Activated CD8-positive, alpha-beta T cell treated with anti-CD3 and anti-CD28 coated beads, Interleukin-2, amount 10 ng/mL, durations not matched to agents 7 days and 5 days (primary cell): Measurements from ENCODE around the gene SUGP1. TPM values are rescaled to one million over a fixed set of nuclear protein-coding genes. Genes with fewer than 3 reads are reported as not detected.

Source experiments
- ATAC-seq: fragments of 150-1000 bp; cut with Tn5 transposase; one replicate; pipeline ENCODE4 v1.10.0; 2021; ENCODE audit warnings: moderate library complexity
- CTCF ChIA-PET: fragments of 350-600 bp; sonication (Branson Sonifier 250); formaldehyde crosslinking; loops from one replicate; lab custom pipeline; 2021; ENCODE audit warnings: antibody characterized with exemption; lab: Charles Lee
- POLR2A ChIA-PET: fragments of 350-600 bp; sonication (Branson Sonifier 250); formaldehyde crosslinking; loops from one replicate; lab custom pipeline; 2021; ENCODE audit warnings: antibody characterized with exemption; lab: Charles Lee
- DNase-seq: peaks from one replicate; pipeline ENCODE4 v3.0.0-alpha.2; 2020
- H3K27ac Mint-ChIP-seq: one replicate; pipeline ENCODE4 v1.8.0; 2021; ENCODE audit warnings: mild to moderate bottlenecking, mixed read lengths
- H3K27me3 Mint-ChIP-seq: one replicate; pipeline ENCODE4 v1.8.0; 2021; ENCODE audit warnings: low read depth, mixed read lengths
- H3K36me3 Mint-ChIP-seq: one replicate; pipeline ENCODE4 v1.8.0; 2021; ENCODE audit warnings: low read depth, mixed read lengths
- H3K4me1 Mint-ChIP-seq: one replicate; pipeline ENCODE4 v1.8.0; 2021; ENCODE audit warnings: low read depth, mixed read lengths
- H3K4me3 Mint-ChIP-seq: one replicate; pipeline ENCODE4 v1.8.0; 2021; ENCODE audit warnings: mild to moderate bottlenecking, mixed read lengths
- H3K9me3 Mint-ChIP-seq: one replicate; pipeline ENCODE4 v1.8.0; 2022; ENCODE audit warnings: mixed read lengths; ENCODE audit not compliant: insufficient read depth
- total RNA-seq, 2 experiments: library from RNA; stranded (reverse); gene quantifications; one replicate each; pipeline ENCODE4 v1.2.3, GENCODE V29; 2021

The SUGP1 gene
- 10 to 100 TPM; 58.9 to 60.9 TPM for total RNA-seq

GRCh38 chr19:19320361-19321140 lies at the start of gene SUGP1, which contains the start of gene MAU2:
Gene SUGP1, minus strand, starts transcription at chr19:19320509. Its CDS starts 13 bp downstream, at chr19:19320496.
Gene MAU2, plus strand, starts transcription at chr19:19320829. Its CDS starts 31 bp downstream, at chr19:19320860.
- no peaks in the 10 kb centered on the region for H3K27me3 Mint-ChIP-seq
- peaks cover 37% of the 10 kb centered on the region for H3K4me1 Mint-ChIP-seq
- peak within 1 kb of the TSS; percentile 97 for H3K4me3 Mint-ChIP-seq
- ATAC-seq (peak; percentile 94), DNase-seq (peak; percentile 95)
- H3K36me3 Mint-ChIP-seq: peaks cover 39% of the 10 kb centered on the region
- CTCF ChIA-PET: interaction anchor here (0.9 to 2.6 kb wide), 2 partner anchors 13 to 169 kb away, joined by 4 to 12 read pairs; no protein-coding TSS in a partner anchor
- POLR2A ChIA-PET: interaction anchor here (1.2 to 1.7 kb wide), 3 partner anchors 12 to 256 kb away, joined by 4 to 5 read pairs (median 4); partner anchors contain the start of genes NDUFA13, SLC25A42 and TSSK6
- H3K9me3 Mint-ChIP-seq: no peaks in the 10 kb centered on the region
- H3K27ac Mint-ChIP-seq: peak within 1 kb of the TSS; percentile 100

- H3K27ac Mint-ChIP-seq: no peak overlapping the region
- no peak overlapping the region for H3K4me3 Mint-ChIP-seq
- ATAC-seq (no peak), DNase-seq (no peak)
- no peaks in the 10 kb centered on the region for H3K27me3 Mint-ChIP-seq
- no peaks in the 10 kb centered on the region for H3K36me3 Mint-ChIP-seq
- POLR2A ChIA-PET: interaction anchor here (0.6 to 0.7 kb wide), 2 partner anchors 178 to 752 kb away, joined by 3 read pairs; no protein-coding TSS in a partner anchor
- H3K4me1 Mint-ChIP-seq: peaks cover 31% of the 10 kb centered on the region
- no peaks in the 10 kb centered on the region for H3K9me3 Mint-ChIP-seq
- CTCF ChIA-PET: interaction anchor here (2.3 to 8.7 kb wide), 2 partner anchors 21 to 122 kb away, joined by 11 to 162 read pairs; no protein-coding TSS in a partner anchor
Measured at GRCh38 chr19:19368087-19368486, 47.8 kb upstream of the SUGP1 start.

GRCh38 chr19:19366434-19367396 lies 46.4 kb upstream of the SUGP1 start:
- Mint-ChIP-seq H3K36me3 (no peaks in the 10 kb centered on the region), H3K4me3 (peak overlapping the region; percentile 34), H3K27me3 (no peaks in the 10 kb centered on the region), H3K27ac (peak overlapping the region; percentile 78), H3K9me3 (no peaks in the 10 kb centered on the region), H3K4me1 (peaks cover 28% of the 10 kb centered on the region)
- CTCF ChIA-PET: interaction anchor here (0.5 to 8.7 kb wide), 13 partner anchors 8 to 145 kb away, joined by 3 to 162 read pairs (median 3); partner anchors contain the start of gene GATAD2A
- ATAC-seq (peak; percentile 88), DNase-seq (peak; percentile 81)
- POLR2A ChIA-PET: no interaction called here

- DNase-seq (no peak), ATAC-seq (no peak)
- CTCF ChIA-PET: interaction anchor here (1.0 to 8.7 kb wide), 6 partner anchors 9 to 154 kb away, joined by 3 to 162 read pairs (median 4); partner anchors contain the start of genes NDUFA13 and TSSK6
- Mint-ChIP-seq H3K27ac (peak overlapping the region; percentile 66), H3K9me3 (no peaks in the 10 kb centered on the region), H3K4me1 (peaks cover 46% of the 10 kb centered on the region), H3K4me3 (no peak overlapping the region), H3K27me3 (no peaks in the 10 kb centered on the region), H3K36me3 (peaks cover 8% of the 10 kb centered on the region)
- POLR2A ChIA-PET: interaction anchor here (1.0 to 1.1 kb wide), 2 partner anchors 11 to 128 kb away, joined by 3 to 4 read pairs; no protein-coding TSS in a partner anchor
Measured at GRCh38 chr19:19362075-19362474, 41.8 kb upstream of the SUGP1 start.

GRCh38 chr19:19361075-19361594 lies 40.8 kb upstream of the SUGP1 start:
- DNase-seq: peak; percentile 80
- Mint-ChIP-seq H3K27ac (peak overlapping the region; percentile 49), H3K9me3 (no peaks in the 10 kb centered on the region), H3K27me3 (no peaks in the 10 kb centered on the region), H3K4me1 (peaks cover 37% of the 10 kb centered on the region), H3K36me3 (peaks cover 8% of the 10 kb centered on the region), H3K4me3 (no peak overlapping the region)
- peak; percentile 71 for ATAC-seq
- POLR2A ChIA-PET: interaction anchor here (0.6 to 1.1 kb wide), 3 partner anchors 8 to 129 kb away, joined by 3 to 4 read pairs (median 3); no protein-coding TSS in a partner anchor
- CTCF ChIA-PET: interaction anchor here (0.7 to 8.7 kb wide), 7 partner anchors 8 to 155 kb away, joined by 3 to 162 read pairs (median 4); partner anchors contain the start of genes NDUFA13 and TSSK6

GRCh38 chr19:19356901-19357566 lies 36.7 kb upstream of the SUGP1 start:
- no peak overlapping the region for H3K4me3 Mint-ChIP-seq
- ChIA-PET POLR2A (interaction anchor here (0.5 to 1.3 kb wide), 4 partner anchors 9 to 159 kb away, joined by 3 to 6 read pairs (median 4); partner anchors contain the start of genes NDUFA13 and TSSK6), CTCF (interaction anchor here (1.6 kb wide), 1 partner anchor 7 kb away, joined by 5 read pairs; no protein-coding TSS in a partner anchor)
- peaks cover 23% of the 10 kb centered on the region for H3K4me1 Mint-ChIP-seq
- no peaks in the 10 kb centered on the region for H3K27me3 Mint-ChIP-seq
- peaks cover 20% of the 10 kb centered on the region for H3K36me3 Mint-ChIP-seq
- peak overlapping the region; percentile 64 for H3K27ac Mint-ChIP-seq
- ATAC-seq (no peak), DNase-seq (no peak)
- H3K9me3 Mint-ChIP-seq: no peaks in the 10 kb centered on the region

GRCh38 chr19:19356500-19356899 lies 36.2 kb upstream of the SUGP1 start:
- ATAC-seq: no peak
- DNase-seq: no peak
- Mint-ChIP-seq H3K9me3 (no peaks in the 10 kb centered on the region), H3K27ac (no peak overlapping the region), H3K4me3 (no peak overlapping the region), H3K36me3 (peaks cover 22% of the 10 kb centered on the region), H3K4me1 (peaks cover 21% of the 10 kb centered on the region), H3K27me3 (no peaks in the 10 kb centered on the region)
- ChIA-PET CTCF (interaction anchor here (1.6 kb wide), 1 partner anchor 8 kb away, joined by 5 read pairs; no protein-coding TSS in a partner anchor), POLR2A (interaction anchor here (0.9 to 1.3 kb wide), 2 partner anchors 9 to 160 kb away, joined by 3 read pairs; no protein-coding TSS in a partner anchor)

- no peak overlapping the region for H3K4me3 Mint-ChIP-seq
- H3K27ac Mint-ChIP-seq: no peak overlapping the region
- H3K9me3 Mint-ChIP-seq: no peaks in the 10 kb centered on the region
- H3K4me1 Mint-ChIP-seq: peaks cover 14% of the 10 kb centered on the region
- H3K27me3 Mint-ChIP-seq: no peaks in the 10 kb centered on the region
- DNase-seq: no peak
- no peak for ATAC-seq
- peaks cover 22% of the 10 kb centered on the region for H3K36me3 Mint-ChIP-seq
- ChIA-PET CTCF (interaction anchor here (1.6 kb wide), 1 partner anchor 9 kb away, joined by 5 read pairs; no protein-coding TSS in a partner anchor), POLR2A (interaction anchor here (0.9 to 1.3 kb wide), 2 partner anchors 8 to 161 kb away, joined by 3 read pairs; no protein-coding TSS in a partner anchor)
Measured at GRCh38 chr19:19355606-19356139, 35.4 kb upstream of the SUGP1 start.

GRCh38 chr19:19354932-19355331 lies 34.6 kb upstream of the SUGP1 start:
- Mint-ChIP-seq H3K9me3 (no peaks in the 10 kb centered on the region), H3K36me3 (peaks cover 27% of the 10 kb centered on the region), H3K27ac (no peak overlapping the region), H3K4me1 (peaks cover 14% of the 10 kb centered on the region), H3K4me3 (no peak overlapping the region), H3K27me3 (no peaks in the 10 kb centered on the region)
- DNase-seq: no peak
- no peak for ATAC-seq
- ChIA-PET POLR2A (no interaction called here), CTCF (no interaction called here)

GRCh38 chr19:19354007-19354406 lies 33.7 kb upstream of the SUGP1 start:
- ChIA-PET CTCF (interaction anchor here (1.2 kb wide), 1 partner anchor 11 kb away, joined by 3 read pairs; no protein-coding TSS in a partner anchor), POLR2A (no interaction called here)
- no peaks in the 10 kb centered on the region for H3K9me3 Mint-ChIP-seq
- no peak overlapping the region for H3K4me3 Mint-ChIP-seq
- H3K4me1 Mint-ChIP-seq: peaks cover 14% of the 10 kb centered on the region
- DNase-seq (no peak), ATAC-seq (no peak)
- H3K36me3 Mint-ChIP-seq: peaks cover 31% of the 10 kb centered on the region
- no peaks in the 10 kb centered on the region for H3K27me3 Mint-ChIP-seq
- no peak overlapping the region for H3K27ac Mint-ChIP-seq
